Measurements from ENCODE around the gene PSIP1.
A peak's percentile ranks its signal among the peaks of the same experiment; 100 is the strongest.

DNA sequence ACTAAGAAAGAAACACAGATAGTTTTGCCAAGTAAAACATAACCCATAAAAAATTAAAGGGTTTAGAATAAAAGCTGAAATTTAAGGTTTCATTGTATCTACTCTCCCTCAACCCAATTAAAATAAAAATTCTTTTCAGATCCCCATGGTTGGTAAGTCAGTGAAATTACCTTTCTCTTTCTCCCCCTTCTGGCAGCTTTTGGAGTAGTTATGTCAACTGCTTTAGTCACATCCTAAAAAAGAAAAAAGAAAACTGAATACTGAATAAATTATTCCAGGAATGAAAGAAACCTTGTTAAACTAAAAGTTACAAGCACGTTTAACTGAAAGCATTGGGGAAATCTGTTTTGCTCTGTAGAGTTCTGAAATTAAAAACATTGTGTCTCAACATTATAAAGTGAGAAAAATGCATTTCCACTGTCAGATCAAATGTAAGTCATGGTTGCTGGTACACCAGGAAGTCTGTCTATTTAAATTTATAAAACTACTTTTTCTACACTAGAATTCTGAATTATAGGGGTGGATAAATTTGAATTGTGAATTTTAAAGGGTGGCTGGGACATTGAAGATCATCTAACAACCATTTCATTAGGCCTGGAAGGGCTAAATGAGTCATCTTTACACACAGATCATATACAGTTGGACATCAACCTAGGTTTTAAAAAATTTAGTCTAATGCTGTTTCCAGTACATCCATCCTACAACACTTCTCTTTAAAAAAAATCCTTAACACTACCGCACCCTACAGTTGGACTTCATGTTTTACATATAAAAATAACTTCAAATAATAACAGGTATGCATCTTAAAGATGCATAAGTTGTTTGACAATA lies 24.7 kb downstream of the PSIP1 start:
- TF ChIP-seq, protein P1, sequence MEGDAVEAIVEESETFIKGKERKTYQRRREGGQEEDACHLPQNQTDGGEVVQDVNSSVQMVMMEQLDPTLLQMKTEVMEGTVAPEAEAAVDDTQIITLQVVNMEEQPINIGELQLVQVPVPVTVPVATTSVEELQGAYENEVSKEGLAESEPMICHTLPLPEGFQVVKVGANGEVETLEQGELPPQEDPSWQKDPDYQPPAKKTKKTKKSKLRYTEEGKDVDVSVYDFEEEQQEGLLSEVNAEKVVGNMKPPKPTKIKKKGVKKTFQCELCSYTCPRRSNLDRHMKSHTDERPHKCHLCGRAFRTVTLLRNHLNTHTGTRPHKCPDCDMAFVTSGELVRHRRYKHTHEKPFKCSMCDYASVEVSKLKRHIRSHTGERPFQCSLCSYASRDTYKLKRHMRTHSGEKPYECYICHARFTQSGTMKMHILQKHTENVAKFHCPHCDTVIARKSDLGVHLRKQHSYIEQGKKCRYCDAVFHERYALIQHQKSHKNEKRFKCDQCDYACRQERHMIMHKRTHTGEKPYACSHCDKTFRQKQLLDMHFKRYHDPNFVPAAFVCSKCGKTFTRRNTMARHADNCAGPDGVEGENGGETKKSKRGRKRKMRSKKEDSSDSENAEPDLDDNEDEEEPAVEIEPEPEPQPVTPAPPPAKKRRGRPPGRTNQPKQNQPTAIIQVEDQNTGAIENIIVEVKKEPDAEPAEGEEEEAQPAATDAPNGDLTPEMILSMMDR (conservative IDR thresholded peaks at IDR 0.05), result peak; percentile 68
- TF ChIP-seq ZFX (IDR thresholded peaks at IDR 0.05), result no peak
